Stomach (tissue), 4 donors: ENCODE measurements around the gene SCG5.

Source experiments
- CTCF ChIP-seq, 7 experiments: fragments of 450-650 bp in 4 of 7; fragments of 200-600 bp in 3 of 7; sonication (generic) in 3 of 7; IDR thresholded peaks; one replicate each; pipeline ENCODE4 v1.5.1; 2016 to 2019; ENCODE audit warnings: antibody characterized with exemption in 7 of 7, control low read depth in 2 of 7, mild to moderate bottlenecking in 1 of 7
- EP300 ChIP-seq: sonication (generic); formaldehyde crosslinking; IDR thresholded peaks from one replicate; pipeline ENCODE4 v1.6.1; 2017; ENCODE audit warnings: antibody characterized with exemption
- POLR2A ChIP-seq, 4 donors: fragments of 450-650 bp; IDR thresholded peaks; one replicate each; pipeline ENCODE4 v1.6.1; 2016; ENCODE audit warnings: antibody characterized with exemption in 4 of 4, control low read depth in 2 of 4, mild to moderate bottlenecking in 1 of 4, moderate library complexity in 1 of 4
- POLR2AphosphoS5 ChIP-seq, 3 donors: sonication (generic); formaldehyde crosslinking; IDR thresholded peaks; one replicate each; pipeline ENCODE4 v1.6.1; 2016; ENCODE audit warnings: antibody characterized with exemption in 3 of 3

- TF ChIP-seq CTCF (IDR thresholded peaks at IDR 0.05) (no peak), POLR2A (IDR thresholded peaks at IDR 0.05) (no peak), EP300 (no peak), POLR2AphosphoS5 (IDR thresholded peaks at IDR 0.05) (no peak)
These were observed 68.0 kb downstream of the SCG5 start for GRCh38 chr15:32709295-32710033.
